Common myeloid progenitor, CD34-positive (primary cell): Measurements from ENCODE around the gene PRDM16.
A peak's percentile ranks its signal among the peaks of the same experiment; 100 is the strongest.

Experiments
- CTCF ChIA-PET: fragments of 350-600 bp; sonication (Branson Sonifier 250); formaldehyde crosslinking; loops from one replicate; lab custom pipeline; 2021; ENCODE audit warnings: antibody characterized with exemption; lab: Charles Lee
- POLR2A ChIA-PET: fragments of 350-600 bp; sonication (Branson Sonifier 250); formaldehyde crosslinking; loops from one replicate; lab custom pipeline; 2021; ENCODE audit warnings: antibody characterized with exemption; lab: Charles Lee
- DNase-seq, 3 donors: peaks; one replicate each; pipeline versions ENCODE4 v3.0.0 to v3.0.0-alpha.2; 2013
- H3K27ac ChIP-seq, 2 experiments: 1 replicate in 1 of 2; 2 replicates in 1 of 2; pipeline ENCODE4 v1.7.0; 2013; ENCODE audit warnings: inconsistent platforms in 2 of 2, low read length in 2 of 2, mild to moderate bottlenecking in 2 of 2, low read depth in 1 of 2, moderate library complexity in 1 of 2; ENCODE audit not compliant: severe bottlenecking in 2 of 2, insufficient read depth in 1 of 2, poor library complexity in 1 of 2
- H3K27me3 ChIP-seq, 5 experiments: replicated peaks in 2 of 5; 1 replicate in 3 of 5; 2 replicates in 2 of 5; pipeline versions ENCODE4 v1.6.1 to v1.7.0; 2013; ENCODE audit warnings: low read length in 4 of 5, mild to moderate bottlenecking in 2 of 5, moderate library complexity in 2 of 5, inconsistent platforms in 1 of 5; ENCODE audit not compliant: insufficient read depth in 5 of 5, control insufficient read depth in 4 of 5
- H3K36me3 ChIP-seq, 4 experiments: 1 replicate in 2 of 4; 2 replicates in 2 of 4; pipeline versions ENCODE4 v1.6.1 to v1.7.0; 2013; ENCODE audit warnings: low read length in 3 of 4, control low read depth in 1 of 4, mild to moderate bottlenecking in 1 of 4; ENCODE audit not compliant: control insufficient read depth in 4 of 4, insufficient read depth in 4 of 4
- H3K4me1 ChIP-seq, 4 experiments: 1 replicate in 3 of 4; 2 replicates in 1 of 4; pipeline versions ENCODE4 v1.6.1 to v1.7.1; 2013; ENCODE audit warnings: low read length in 3 of 4, mild to moderate bottlenecking in 3 of 4, control low read depth in 1 of 4, inconsistent platforms in 1 of 4, moderate library complexity in 1 of 4; ENCODE audit not compliant: control insufficient read depth in 4 of 4, insufficient read depth in 4 of 4; ENCODE audit errors: control extremely low read depth in 1 of 4
- H3K4me3 ChIP-seq, 7 experiments: 1 replicate in 4 of 7; 2 replicates in 3 of 7; pipeline versions ENCODE4 v1.5.1 to v1.7.0; 2013; ENCODE audit warnings: mild to moderate bottlenecking in 7 of 7, low read length in 6 of 7, moderate library complexity in 6 of 7, inconsistent platforms in 2 of 7, low read depth in 2 of 7, control low read depth in 1 of 7; ENCODE audit not compliant: insufficient read depth in 4 of 7, control insufficient read depth in 1 of 7; ENCODE audit errors: extremely low read depth in 1 of 7
- H3K9me3 ChIP-seq, 5 experiments: 1 replicate in 4 of 5; 2 replicates in 1 of 5; pipeline versions ENCODE4 v1.6.1 to v1.7.1; 2013; ENCODE audit warnings: low read length in 4 of 5, mild to moderate bottlenecking in 2 of 5, inconsistent platforms in 1 of 5, low read depth in 1 of 5, moderate library complexity in 1 of 5; ENCODE audit not compliant: control insufficient read depth in 4 of 5, insufficient read depth in 2 of 5; ENCODE audit errors: control extremely low read depth in 1 of 5
- WGBS: methylation state at CpG from one replicate; pipeline ENCODE4 v1.1.5; 2013; ENCODE audit not compliant: insufficient coverage; 5-methylcytosine and 5-hydroxymethylcytosine counted together

The PRDM16 gene

DNA sequence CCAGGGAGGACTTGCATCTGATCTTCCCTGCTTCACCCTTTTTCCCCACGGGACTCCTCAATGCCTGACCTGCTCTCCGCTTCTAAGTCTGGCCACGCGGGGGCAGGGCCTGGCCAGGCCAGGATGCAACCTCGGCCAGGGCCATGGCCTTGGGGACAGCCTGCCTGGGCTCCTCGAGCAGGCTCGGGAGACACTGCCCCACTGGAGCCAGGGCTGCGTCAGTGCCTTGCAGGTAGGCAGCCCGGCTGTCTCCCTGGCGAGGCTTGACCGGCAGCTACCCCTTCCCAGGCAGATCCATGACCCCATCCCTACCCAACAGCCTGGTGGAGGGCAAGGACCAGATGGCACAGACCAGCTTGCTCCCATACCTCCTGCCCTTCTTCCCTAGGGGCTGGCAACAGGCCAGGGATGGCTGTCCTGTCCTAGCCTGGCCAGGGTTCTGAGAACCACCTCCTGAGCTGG is 2.7 kb upstream of the PRDM16 start:
- POLR2A ChIA-PET = no interaction called here
- H3K27me3 ChIP-seq = peaks cover 0 to 31% (median 7%) of the 10 kb centered on the region in 5 experiments
- CTCF ChIA-PET = interaction anchor here (0.9 to 2.5 kb wide), 4 partner anchors 214 to 357 kb away, joined by 3 to 9 read pairs (median 3); no protein-coding TSS in a partner anchor
- H3K9me3 ChIP-seq = no peaks in the 10 kb centered on the region
- no peak overlapping the region for H3K27ac ChIP-seq
- no peak overlapping the region for H3K4me3 ChIP-seq
- peaks cover 0 to 31% (median 25%) of the 10 kb centered on the region in 4 experiments for H3K4me1 ChIP-seq
- no peaks in the 10 kb centered on the region for H3K36me3 ChIP-seq
- DNase-seq = peak in 1 of 3 donors; percentile 18
- WGBS = 75% methylated on average over 8 of the region's 11 CpGs

DNA sequence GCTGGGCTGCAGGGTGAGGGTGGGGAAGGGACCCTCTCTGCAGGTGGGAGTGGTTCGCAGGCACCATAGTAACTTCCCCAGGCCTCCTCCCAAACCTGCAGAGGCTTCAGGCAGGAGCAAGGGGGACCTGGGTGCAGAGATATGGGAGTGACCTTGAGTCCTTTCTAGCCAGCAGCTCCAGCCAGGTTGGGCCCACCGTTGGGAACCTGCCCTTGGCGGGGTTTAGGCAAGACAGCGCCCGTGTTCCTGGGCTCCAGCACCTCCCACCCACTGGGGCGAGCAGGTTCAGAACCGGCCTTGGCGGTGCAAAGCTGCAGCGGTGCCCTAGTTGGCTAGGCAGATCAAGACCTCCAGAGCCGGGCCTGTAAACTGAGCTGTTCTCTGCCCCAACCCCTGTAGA is 2.2 kb upstream of the PRDM16 start:
- Histone ChIP-seq H3K27ac (no peak overlapping the region), H3K4me3 (peak overlapping the region in 1 of 7 experiments; percentile 80), H3K9me3 (no peaks in the 10 kb centered on the region), H3K4me1 (peaks cover 0 to 36% (median 30%) of the 10 kb centered on the region in 4 experiments), H3K27me3 (peaks cover 0 to 36% (median 7%) of the 10 kb centered on the region in 5 experiments), H3K36me3 (no peaks in the 10 kb centered on the region)
- WGBS = 94% methylated on average over 6 of the region's 10 CpGs
- ChIA-PET CTCF (interaction anchor here (1.3 to 2.5 kb wide), 2 partner anchors 234 to 357 kb away, joined by 3 to 9 read pairs; no protein-coding TSS in a partner anchor), POLR2A (no interaction called here)
- no peak for DNase-seq

DNA sequence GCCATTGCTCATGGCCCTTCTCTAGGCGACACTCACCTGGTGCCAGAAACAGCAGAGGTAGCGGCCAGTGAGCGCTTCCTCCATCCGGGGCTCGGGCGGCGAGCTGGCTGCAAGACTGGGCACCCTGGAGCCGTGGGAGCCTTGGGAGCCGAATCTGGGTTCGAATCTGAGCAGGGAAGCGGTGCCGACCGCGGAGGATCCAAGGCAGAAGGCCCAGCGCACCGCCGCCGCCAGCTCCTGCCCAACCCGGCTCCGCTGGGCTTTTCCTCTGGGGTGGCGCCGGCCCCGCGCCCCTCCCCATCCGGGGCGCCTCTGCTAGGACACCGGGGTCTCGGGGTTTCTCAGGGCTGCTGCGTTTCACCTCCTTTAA is 1.7 kb upstream of the PRDM16 start:
- Histone ChIP-seq H3K9me3 (no peaks in the 10 kb centered on the region), H3K36me3 (no peaks in the 10 kb centered on the region), H3K4me3 (peak overlapping the region in 5 of 7 experiments; percentile 40 to 80 (median 59)), H3K27me3 (peaks cover 0 to 40% (median 7%) of the 10 kb centered on the region in 5 experiments), H3K4me1 (peaks cover 0 to 41% (median 33%) of the 10 kb centered on the region in 4 experiments), H3K27ac (no peak overlapping the region)
- ChIA-PET CTCF (interaction anchor here (1.3 to 2.5 kb wide), 2 partner anchors 234 to 356 kb away, joined by 3 to 9 read pairs; no protein-coding TSS in a partner anchor), POLR2A (no interaction called here)
- 45% methylated on average over 29 of the region's 29 CpGs for WGBS
- DNase-seq = no peak

GRCh38 chr1:3067671-3068563 is 1.1 kb upstream of the PRDM16 start:
- peak overlapping the region in 6 of 7 experiments; percentile 43 to 80 (median 62) for H3K4me3 ChIP-seq
- no peaks in the 10 kb centered on the region for H3K36me3 ChIP-seq
- peaks cover 0 to 47% (median 39%) of the 10 kb centered on the region in 4 experiments for H3K4me1 ChIP-seq
- DNase-seq = peak in 2 of 3 donors; percentile 30 to 47
- ChIA-PET POLR2A (interaction anchor here (0.8 kb wide), 1 partner anchor 357 kb away, joined by 3 read pairs; no protein-coding TSS in a partner anchor), CTCF (interaction anchor here (1.3 to 2.5 kb wide), 2 partner anchors 233 to 355 kb away, joined by 3 to 9 read pairs; no protein-coding TSS in a partner anchor)
- 4% methylated on average over 66 of the region's 97 CpGs for WGBS
- peaks cover 0 to 46% (median 7%) of the 10 kb centered on the region in 5 experiments for H3K27me3 ChIP-seq
- no peak overlapping the region for H3K27ac ChIP-seq
- no peaks in the 10 kb centered on the region for H3K9me3 ChIP-seq

GRCh38 chr1:3069491-3070308 is 697 bp downstream of the PRDM16 start:
- Histone ChIP-seq H3K9me3 (no peaks in the 10 kb centered on the region), H3K4me3 (peak overlapping the region; percentile 61 to 84 (median 74)), H3K36me3 (no peaks in the 10 kb centered on the region), H3K27me3 (peaks cover 0 to 64% (median 7%) of the 10 kb centered on the region in 5 experiments), H3K4me1 (peaks cover 0 to 65% (median 52%) of the 10 kb centered on the region in 4 experiments), H3K27ac (peak overlapping the region; percentile 50 to 84)
- DNase-seq = peak; percentile 77 to 79 (median 77)
- ChIA-PET CTCF (interaction anchor here (1.5 to 2.2 kb wide), 2 partner anchors 11 to 12 kb away, joined by 3 to 6 read pairs; no protein-coding TSS in a partner anchor), POLR2A (no interaction called here)
- WGBS = under 1% methylated on average over 51 of the region's 91 CpGs

DNA sequence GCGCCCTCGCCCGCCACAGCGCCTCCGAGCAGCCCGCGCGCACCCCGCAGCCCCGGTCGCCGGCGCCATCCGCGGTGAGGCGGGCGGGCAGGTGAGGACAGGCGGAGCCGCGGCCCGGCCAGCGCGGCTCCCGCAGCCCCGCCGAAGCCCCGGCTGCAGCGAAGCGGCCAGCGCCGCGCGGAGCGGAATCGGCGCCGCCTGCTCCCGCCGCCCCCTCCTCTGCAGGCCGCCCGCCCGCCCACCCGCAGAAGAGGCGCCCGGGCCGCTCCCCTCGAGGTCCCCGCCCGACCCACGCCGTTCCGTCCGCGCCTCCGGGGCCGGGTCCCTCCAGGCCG is 1.3 kb downstream of the PRDM16 start:
- H3K27ac ChIP-seq = peak overlapping the region in 1 of 2 experiments; percentile 84
- H3K27me3 ChIP-seq = peaks cover 0 to 66% (median 7%) of the 10 kb centered on the region in 5 experiments
- ChIA-PET CTCF (interaction anchor here (1.2 to 2.2 kb wide), 3 partner anchors 10 to 60 kb away, joined by 3 to 6 read pairs (median 3); no protein-coding TSS in a partner anchor), POLR2A (no interaction called here)
- peak overlapping the region; percentile 61 to 84 (median 74) for H3K4me3 ChIP-seq
- no peaks in the 10 kb centered on the region for H3K9me3 ChIP-seq
- peaks cover 0 to 70% (median 52%) of the 10 kb centered on the region in 4 experiments for H3K4me1 ChIP-seq
- H3K36me3 ChIP-seq = no peaks in the 10 kb centered on the region
- DNase-seq = no peak
- WGBS = under 1% methylated on average over 42 of the region's 57 CpGs
